Eye (tissue), 1 donor: ENCODE data around the gene RAB10.
A peak's percentile ranks its signal among the peaks of the same experiment; 100 is the strongest.
"Not testable (repeated sequence)": the region's sequence is repeated elsewhere in the genome, so short reads cannot be mapped to it uniquely, and the experiment has no call there.

Experiments used
- DNase-seq: peaks from one replicate; pipeline ENCODE4 v3.0.0-alpha.2; 2015

The RAB10 gene

GRCh38 chr2:26016706-26017045 is 17.2 kb upstream of the RAB10 start:
- not testable (repeated sequence) for DNase-seq

GRCh38 chr2:26017464-26018183 is 16.3 kb upstream of the RAB10 start:
- no peak for DNase-seq

GRCh38 chr2:26018184-26019055 is 15.5 kb upstream of the RAB10 start:
- no peak for DNase-seq

- no peak for DNase-seq
Measured at GRCh38 chr2:26020231-26020640, 13.6 kb upstream of the RAB10 start.

GRCh38 chr2:26024260-26024659 is 9.6 kb upstream of the RAB10 start:
- no peak for DNase-seq

- DNase-seq: no peak
Measured at GRCh38 chr2:26025509-26025908, 8.4 kb upstream of the RAB10 start.

GRCh38 chr2:26028083-26028482 is 5.8 kb upstream of the RAB10 start:
- DNase-seq: not testable (repeated sequence)

- not testable (repeated sequence) for DNase-seq
Measured at GRCh38 chr2:26032586-26033269, 1.2 kb upstream of the RAB10 start.

GRCh38 chr2:26033270-26033817 is 540 bp upstream of the RAB10 start:
- DNase-seq: peak; percentile 94

GRCh38 chr2:26034637-26034992 is 731 bp downstream of the RAB10 start:
- peak; percentile 81 for DNase-seq

- DNase-seq: peak; percentile 42
Measured at GRCh38 chr2:26035090-26035743, 1.3 kb downstream of the RAB10 start.

GRCh38 chr2:26039603-26040323 is 5.9 kb downstream of the RAB10 start:
- no peak for DNase-seq

GRCh38 chr2:26043109-26043508 is 9.2 kb downstream of the RAB10 start:
- no peak for DNase-seq

GRCh38 chr2:26043862-26044696 is 10.2 kb downstream of the RAB10 start:
- no peak for DNase-seq

- DNase-seq: no peak
Measured at GRCh38 chr2:26048791-26049190, 14.9 kb downstream of the RAB10 start.

GRCh38 chr2:26049641-26050040 is 15.8 kb downstream of the RAB10 start:
- no peak for DNase-seq

GRCh38 chr2:26052740-26053139 is 18.9 kb downstream of the RAB10 start:
- DNase-seq: no peak

GRCh38 chr2:26054598-26055348 is 20.9 kb downstream of the RAB10 start:
- DNase-seq: no peak

- no peak for DNase-seq
Measured at GRCh38 chr2:26058390-26058789, 24.5 kb downstream of the RAB10 start.

GRCh38 chr2:26059542-26059941 is 25.7 kb downstream of the RAB10 start:
- no peak for DNase-seq
